SK-N-SH (cell line): ENCODE measurements around the gene KIAA0232. TPM values are rescaled to one million over a fixed set of nuclear protein-coding genes. Genes with fewer than 3 reads are reported as not detected.

Experiments used
- CTCF ChIA-PET: fragments of 300-600, 350-600 bp; formaldehyde crosslinking; extraction: SDS; loops from one replicate; lab custom pipeline; 2021; lab: Yijun Ruan, JAX
- POLR2A ChIA-PET: fragments of 350-600 bp; sonication (Branson Sonifier 250); formaldehyde crosslinking; extraction: SDS; loops from one replicate; lab custom pipeline; 2020; ENCODE audit warnings: antibody characterized with exemption, inconsistent platforms; lab: Yijun Ruan, JAX
- DNase-seq: peaks from one replicate; pipeline ENCODE4 v3.0.0; 2012
- H2AFZ ChIP-seq: fragments of 200-600 bp; sonication (generic); 2 replicates; pipeline ENCODE4 v1.8.1; 2016; ENCODE audit warnings: antibody characterized with exemption, mild to moderate bottlenecking, low read depth
- H3F3A ChIP-seq: fragments of 200-600 bp; sonication (generic); replicated peaks from 2 replicates; pipeline ENCODE3; 2016; ENCODE audit warnings: antibody characterized with exemption, mild to moderate bottlenecking; ENCODE audit not compliant: insufficient read depth
- H3K27ac ChIP-seq, 2 experiments: fragments of 200-500 bp in 1 of 2; fragments of 200-600 bp in 1 of 2; sonication (Bioruptor generic) in 1 of 2; sonication (generic), shearing (Covaris generic) in 1 of 2; 2 replicates each; pipeline versions ENCODE4 v1.5.1 to v1.6.1; 2014 to 2016; ENCODE audit warnings: low read depth in 2 of 2, inconsistent platforms in 1 of 2, low read length in 1 of 2, mild to moderate bottlenecking in 1 of 2, mixed read lengths in 1 of 2
- H3K27me3 ChIP-seq: fragments of 200-600 bp; sonication (generic), shearing (Covaris generic); 2 replicates; pipeline ENCODE4 v1.6.1; 2016; ENCODE audit warnings: mixed run types; ENCODE audit not compliant: insufficient read depth
- H3K36me3 ChIP-seq, 2 experiments: fragments of 200-500 bp in 1 of 2; fragments of 200-600 bp in 1 of 2; sonication (Bioruptor generic) in 1 of 2; sonication (generic) in 1 of 2; replicated peaks in 1 of 2; 2 replicates each; pipeline versions ENCODE3 to v1.5.1; 2014 to 2016; ENCODE audit warnings: low read length in 1 of 2, mild to moderate bottlenecking in 1 of 2; ENCODE audit not compliant: insufficient read depth in 2 of 2, control insufficient read depth in 1 of 2
- H3K4me1 ChIP-seq, 2 experiments: fragments of 200-500 bp in 1 of 2; fragments of 200-600 bp in 1 of 2; sonication (Bioruptor generic) in 1 of 2; sonication (generic), shearing (Covaris generic) in 1 of 2; 2 replicates each; pipeline versions ENCODE4 v1.5.1 to v1.6.1; 2014 to 2016; ENCODE audit warnings: low read depth in 1 of 2, low read length in 1 of 2, mixed run types in 1 of 2; ENCODE audit not compliant: insufficient read depth in 2 of 2, control insufficient read depth in 1 of 2
- H3K4me2 ChIP-seq: fragments of 200-600 bp; sonication (generic), shearing (Covaris generic); 2 replicates; pipeline ENCODE4 v1.6.1; 2017; ENCODE audit warnings: mixed run types
- H3K4me3 ChIP-seq, 2 experiments: fragments of 200-500 bp in 1 of 2; fragments of 200-600 bp in 1 of 2; sonication (Bioruptor generic) in 1 of 2; sonication (generic), shearing (Covaris generic) in 1 of 2; 2 replicates each; pipeline versions ENCODE4 v1.5.1 to v1.8.1; 2014 to 2016; ENCODE audit warnings: low read depth in 2 of 2, inconsistent platforms in 1 of 2, low read length in 1 of 2, mild to moderate bottlenecking in 1 of 2, mixed read lengths in 1 of 2, moderate library complexity in 1 of 2
- H3K79me2 ChIP-seq: fragments of 200-600 bp; sonication (generic); 2 replicates; pipeline ENCODE4 v1.8.1; 2017; ENCODE audit warnings: mild to moderate bottlenecking; ENCODE audit not compliant: insufficient read depth
- H3K9ac ChIP-seq: fragments of 200-600 bp; sonication (generic); 2 replicates; pipeline ENCODE4 v1.6.1; 2017; ENCODE audit warnings: mixed run types
- H3K9me2 ChIP-seq: fragments of 200-600 bp; sonication (generic); 2 replicates; pipeline ENCODE4 v1.6.1; 2017; ENCODE audit warnings: mixed run types
- H3K9me3 ChIP-seq: fragments of 200-600 bp; sonication (generic); 2 replicates; pipeline ENCODE4 v1.6.1; 2017; ENCODE audit warnings: mixed run types, mild to moderate bottlenecking, moderate library complexity
- H4K20me1 ChIP-seq: fragments of 200-600 bp; sonication (generic); 2 replicates; pipeline ENCODE4 v1.6.1; 2017; ENCODE audit warnings: mild to moderate bottlenecking, mixed run types; ENCODE audit not compliant: insufficient read depth
- CTCF ChIP-seq: fragments of 200-600 bp; sonication (generic); IDR thresholded peaks from 2 replicates; pipeline ENCODE4 v1.6.1; 2017; ENCODE audit warnings: antibody characterized with exemption, mild to moderate bottlenecking, moderate library complexity
- MEF2A ChIP-seq: IDR thresholded peaks from 2 replicates; pipeline ENCODE4 v1.4.0; 2012; ENCODE audit warnings: low read depth, borderline replicate concordance
- REST ChIP-seq: IDR thresholded peaks from 2 replicates; pipeline ENCODE4 v1.6.1; 2012; ENCODE audit warnings: mild to moderate bottlenecking, low read depth, low read length, moderate library complexity
- USF2 ChIP-seq: fragments of 150-350 bp; IDR thresholded peaks from 2 replicates; pipeline ENCODE4 v1.6.1; 2017; ENCODE audit warnings: antibody characterized with exemption, low read length, low read depth, borderline replicate concordance
- WGBS: methylation state at CpG from one replicate; pipeline ENCODE4 v1.1.6; 2017; ENCODE audit warnings: low lambda C conversion rate; 5-methylcytosine and 5-hydroxymethylcytosine counted together
- polyA plus RNA-seq, 3 experiments: library from polyadenylated mRNA; depleted of rRNA; stranded (reverse); fragments of >200 nt; gene quantifications; 2 replicates each; pipeline ENCODE4 v1.2.3, GENCODE V29; 2012

The KIAA0232 gene
- polyA plus RNA-seq, 1 of the 3 experiments (the other 2 are of a cell fraction), result 5.7 TPM

- no peaks in the 10 kb centered on the region for H3K9me3 ChIP-seq
- H4K20me1 ChIP-seq, result no peaks in the 10 kb centered on the region
- H2AFZ ChIP-seq, result no peak overlapping the region
- no peak overlapping the region for H3K4me3 ChIP-seq
- H3K4me2 ChIP-seq, result no peak overlapping the region
- CTCF ChIA-PET, result interaction anchor here (1.0 to 5.2 kb wide), 4 partner anchors 8 to 137 kb away, joined by 3 to 23 read pairs (median 4); no protein-coding TSS in a partner anchor
- no peak overlapping the region for H3K9ac ChIP-seq
- peaks cover 32% of the 10 kb centered on the region; the same call in 1 of the 2 replicates for H3K79me2 ChIP-seq
- no peak for DNase-seq
- no peaks in the 10 kb centered on the region for H3K9me2 ChIP-seq
- WGBS, result 76% methylated on average over 11 of the region's 11 CpGs
- TF ChIP-seq MEF2A (peak; percentile 61; the same call in 1 of the 2 replicates), USF2 (no peak)
- POLR2A ChIA-PET, result no interaction called here
- peaks cover 32 to 47% of the 10 kb centered on the region in 2 experiments for H3K36me3 ChIP-seq
- no peaks in the 10 kb centered on the region for H3K27me3 ChIP-seq
- H3F3A ChIP-seq, result peaks cover 3% of the 10 kb centered on the region
- H3K27ac ChIP-seq, result peak overlapping the region; percentile 43 to 63; a peak in 3 of 4 replicates
- peaks cover 5 to 7% of the 10 kb centered on the region in 2 experiments; a peak in 3 of 4 replicates for H3K4me1 ChIP-seq
Observed at GRCh38 chr4:6855692-6856297, 73.3 kb downstream of the KIAA0232 start.

GRCh38 chr4:6856391-6856790 is 73.9 kb downstream of the KIAA0232 start:
- Histone ChIP-seq H3K4me2 (no peak overlapping the region), H3K79me2 (peaks cover 26% of the 10 kb centered on the region; the same call in 1 of the 2 replicates), H3F3A (peaks cover 3% of the 10 kb centered on the region), H3K9me3 (no peaks in the 10 kb centered on the region), H4K20me1 (no peaks in the 10 kb centered on the region), H3K4me1 (peaks cover 5 to 7% of the 10 kb centered on the region in 2 experiments; a peak in 3 of 4 replicates), H3K36me3 (peaks cover 36 to 53% of the 10 kb centered on the region in 2 experiments), H3K27me3 (no peaks in the 10 kb centered on the region), H3K4me3 (no peak overlapping the region), H2AFZ (no peak overlapping the region), H3K9me2 (no peaks in the 10 kb centered on the region), H3K27ac (peak overlapping the region in 1 of 2 experiments; percentile 63; a peak in 1 of 4 replicates), H3K9ac (no peak overlapping the region)
- WGBS, result 88% methylated on average over 2 of the region's 2 CpGs
- no peak for DNase-seq
- CTCF ChIA-PET, result interaction anchor here (1.8 kb wide), 1 partner anchor 17 kb away, joined by 13 read pairs; no protein-coding TSS in a partner anchor
- TF ChIP-seq CTCF (no peak), REST (no peak)
- POLR2A ChIA-PET, result no interaction called here
